ENCODE data around the gene C5AR1.

Gene C5AR1

DNA sequence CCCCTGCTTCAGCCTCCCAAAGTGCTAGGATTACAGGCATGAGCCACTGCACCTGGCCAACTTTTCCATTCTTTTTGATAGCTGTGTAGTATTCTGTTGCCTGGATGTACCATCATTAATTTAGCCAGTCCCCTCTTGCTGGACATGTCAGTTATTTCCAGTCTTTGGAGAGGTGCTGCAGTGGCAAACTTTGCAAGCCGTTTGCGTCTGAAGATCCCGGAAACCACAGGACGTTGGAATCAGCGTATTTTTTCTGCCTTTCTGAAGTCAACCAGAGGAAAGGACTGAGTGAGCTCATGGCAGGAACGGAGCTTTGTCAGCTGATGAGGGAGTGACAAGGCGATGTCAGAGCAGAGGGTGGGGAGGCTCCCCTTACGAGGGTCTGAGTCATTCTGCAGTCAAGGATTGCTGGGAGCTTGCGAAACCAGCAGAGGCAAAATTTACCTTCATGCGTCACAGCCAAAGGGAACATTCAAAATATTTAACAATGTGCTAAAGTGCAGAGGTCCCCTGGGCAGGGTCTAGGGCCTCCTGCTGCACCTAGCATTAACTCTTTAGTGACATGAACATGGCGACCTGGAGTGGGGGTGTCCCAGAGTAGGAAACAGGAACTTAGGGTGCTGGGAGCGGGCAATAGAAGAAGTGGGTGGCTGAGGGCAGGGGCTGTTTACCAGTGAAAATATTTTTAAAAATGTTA is 5.6 kb downstream of the C5AR1 start (continued):
- TF ChIP-seq ZBTB11 (tag by site-specific recombination; conservative IDR thresholded peaks at IDR 0.05; ENCODE audit: low read depth) (no peak), ZNF560 (tag by site-specific recombination; IDR thresholded peaks at IDR 0.05; ENCODE audit: borderline replicate concordance) (no peak), KLF1 (tag by site-specific recombination; IDR thresholded peaks at IDR 0.05) (peak; percentile 67), ZNF548 (tag by site-specific recombination; IDR thresholded peaks at IDR 0.05) (no peak), ZNF366 (tag by site-specific recombination; conservative IDR thresholded peaks at IDR 0.05) (no peak; the same call in 1 of the 2 replicates), ZNF521 (tag by site-specific recombination; IDR thresholded peaks at IDR 0.05) (no peak), ZNF580 (tag by site-specific recombination; IDR thresholded peaks at IDR 0.05) (0 out of 2 replicates have a peak, but pooled peaks have one; percentile 42), ZNF791 (tag by site-specific recombination; IDR thresholded peaks at IDR 0.05) (no peak), BCL11A (tag by site-specific recombination; IDR thresholded peaks at IDR 0.05; ENCODE audit: low read depth) (no peak), HOXA7 (CRISPR knock-in tag; IDR thresholded peaks at IDR 0.05; ENCODE audit: borderline replicate concordance) (no peak), IKZF3 (tag by site-specific recombination; IDR thresholded peaks at IDR 0.05) (no peak), GLIS1 (tag by site-specific recombination; IDR thresholded peaks at IDR 0.05) (peak; percentile 83), ZNF677 (tag by site-specific recombination; IDR thresholded peaks at IDR 0.05) (no peak), TSHZ1 (tag by site-specific recombination; IDR thresholded peaks at IDR 0.05; ENCODE audit: borderline replicate concordance) (no peak), KLF9 (tag by site-specific recombination; IDR thresholded peaks at IDR 0.05; ENCODE audit: low read depth) (peak; percentile 51; the same call in 1 of the 2 replicates), ZNF510 (tag by site-specific recombination; IDR thresholded peaks at IDR 0.05; ENCODE audit: insufficient replicate concordance) (no peak), ZNF354C (tag by site-specific recombination; IDR thresholded peaks at IDR 0.05; ENCODE audit: borderline replicate concordance, low read depth) (no peak), ZNF175 (tag by site-specific recombination; IDR thresholded peaks at IDR 0.05) (no peak), SCRT2 (tag by site-specific recombination; IDR thresholded peaks at IDR 0.05) (no peak), ZBTB21 (tag by site-specific recombination; IDR thresholded peaks at IDR 0.05) (peak; percentile 88), ZFP37 (tag by site-specific recombination; IDR thresholded peaks at IDR 0.05) (peak; percentile 43; the same call in 1 of the 2 replicates), ZNF341 (tag by site-specific recombination; IDR thresholded peaks at IDR 0.05; ENCODE audit: low read depth) (no peak), ZNF398 (tag by site-specific recombination; IDR thresholded peaks at IDR 0.05) (peak; percentile 26; the same call in 1 of the 2 replicates), ZNF501 (tag by site-specific recombination; IDR thresholded peaks at IDR 0.05) (no peak), MYNN (tag by site-specific recombination; IDR thresholded peaks at IDR 0.05; ENCODE audit: borderline replicate concordance) (no peak), ZNF654 (tag by site-specific recombination; IDR thresholded peaks at IDR 0.05; ENCODE audit: low read depth) (no peak)
- TF ChIP-seq, protein P1, sequence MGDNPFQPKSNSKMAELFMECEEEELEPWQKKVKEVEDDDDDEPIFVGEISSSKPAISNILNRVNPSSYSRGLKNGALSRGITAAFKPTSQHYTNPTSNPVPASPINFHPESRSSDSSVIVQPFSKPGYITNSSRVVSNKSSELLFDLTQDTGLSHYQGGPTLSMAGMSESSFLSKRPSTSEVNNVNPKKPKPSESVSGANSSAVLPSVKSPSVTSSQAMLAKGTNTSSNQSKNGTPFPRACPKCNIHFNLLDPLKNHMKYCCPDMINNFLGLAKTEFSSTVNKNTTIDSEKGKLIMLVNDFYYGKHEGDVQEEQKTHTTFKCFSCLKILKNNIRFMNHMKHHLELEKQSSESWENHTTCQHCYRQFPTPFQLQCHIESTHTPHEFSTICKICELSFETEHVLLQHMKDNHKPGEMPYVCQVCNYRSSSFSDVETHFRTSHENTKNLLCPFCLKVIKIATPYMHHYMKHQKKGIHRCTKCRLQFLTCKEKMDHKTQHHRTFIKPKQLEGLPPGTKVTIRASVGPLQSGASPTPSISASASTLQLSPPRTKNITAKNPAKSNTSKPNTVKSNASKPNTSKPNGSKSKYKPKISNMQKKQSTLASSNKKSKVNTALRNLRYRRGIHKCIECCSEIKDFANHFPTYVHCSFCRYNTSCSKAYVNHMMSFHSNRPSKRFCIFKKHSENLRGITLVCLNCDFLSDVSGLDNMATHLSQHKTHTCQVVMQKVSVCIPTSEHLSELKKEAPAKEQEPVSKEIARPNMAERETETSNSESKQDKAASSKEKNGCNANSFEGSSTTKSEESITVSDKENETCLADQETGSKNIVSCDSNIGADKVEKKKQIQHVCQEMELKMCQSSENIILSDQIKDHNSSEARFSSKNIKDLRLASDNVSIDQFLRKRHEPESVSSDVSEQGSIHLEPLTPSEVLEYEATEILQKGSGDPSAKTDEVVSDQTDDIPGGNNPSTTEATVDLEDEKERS (tag by site-specific recombination; IDR thresholded peaks at IDR 0.05) = peak; percentile 86
